ENCODE results near the gene ESRRA.

The ESRRA gene

DNA sequence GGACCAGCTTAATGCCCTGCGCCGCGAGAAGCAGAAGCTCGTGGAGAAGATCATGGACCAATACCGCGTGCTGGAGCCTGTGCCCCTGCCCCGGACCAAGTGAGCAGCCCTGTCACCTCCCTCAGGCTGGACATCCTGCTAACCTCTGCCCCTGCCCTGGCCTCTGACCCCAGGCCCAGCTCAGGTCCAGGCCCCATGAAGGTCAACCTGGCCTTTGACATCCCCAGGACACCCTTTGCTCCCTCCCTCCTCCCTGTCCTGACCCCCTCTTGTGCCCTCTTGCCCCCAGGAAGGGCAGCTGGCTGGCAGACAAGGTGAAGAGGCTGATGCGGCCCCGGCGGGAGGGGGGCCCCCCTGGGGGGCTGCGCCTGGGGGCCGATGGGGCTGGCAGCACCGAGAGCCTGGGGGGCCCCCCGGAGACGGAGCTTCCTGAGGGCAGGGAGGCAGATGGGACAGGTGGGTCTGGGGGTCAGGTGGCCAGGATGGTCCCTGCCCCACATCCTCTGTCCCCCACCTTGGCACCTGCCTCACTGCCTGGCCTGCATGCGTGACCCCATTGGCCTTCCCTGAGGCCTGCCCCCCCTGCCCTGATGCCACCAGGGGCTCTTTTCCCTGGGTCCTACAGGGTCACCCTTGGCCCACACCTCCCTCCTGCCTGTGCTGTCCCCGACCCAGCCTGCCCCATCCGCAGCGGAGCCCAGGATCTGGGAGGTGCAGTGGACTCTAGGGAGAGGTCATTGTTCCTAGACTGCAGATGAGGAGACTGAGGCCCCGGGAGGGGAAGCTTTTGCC lies 48.6 kb downstream of the ESRRA start:
- no peak overlapping the region for H2AK5ac ChIP-seq (ENCODE audit: low read length, severe bottlenecking)
- peak overlapping the region in 1 of 2 experiments; percentile 21 for H2BK12ac ChIP-seq (ENCODE audit: low read length in 2 of 2)
- H3K4me3 ChIP-seq (ENCODE audit: insufficient read depth in 1 of 2, low read depth in 1 of 2, low read length in 2 of 2), result no peak overlapping the region
- WGBS, result 85% methylated on average over 9 of the region's 20 CpGs
- H3K27me3 ChIP-seq (ENCODE audit: control insufficient read depth in 1 of 2, insufficient read depth in 1 of 2, low read length in 2 of 2), result peaks cover 0 to 10% of the 10 kb centered on the region in 2 experiments
- no peak overlapping the region for H2BK120ac ChIP-seq (ENCODE audit: low read depth, low read length)
- H4K91ac ChIP-seq (ENCODE audit: low read length), result peak overlapping the region; percentile 73
- H2AFZ ChIP-seq (ENCODE audit: low read depth, low read length), result no peak overlapping the region
- H3K27ac ChIP-seq (ENCODE audit: low read length, poor library complexity, severe bottlenecking), result no peak overlapping the region
- no peak overlapping the region for H2BK15ac ChIP-seq (ENCODE audit: low read depth, poor library complexity, severe bottlenecking)
- H3K4me2 ChIP-seq (ENCODE audit: low read length, poor library complexity, severe bottlenecking), result no peak overlapping the region
- no peak overlapping the region for H3K9ac ChIP-seq (ENCODE audit: low read length)
- no peak overlapping the region for H4K8ac ChIP-seq (ENCODE audit: low read length)
- no peaks in the 10 kb centered on the region for H3K36me3 ChIP-seq (ENCODE audit: control insufficient read depth in 1 of 2, insufficient read depth in 2 of 2, low read depth in 1 of 2, low read length in 2 of 2)
- DNase-seq, result no peak
- peaks cover 2% of the 10 kb centered on the region for H3K79me1 ChIP-seq (replicated peaks; ENCODE audit: low read length, poor library complexity, severe bottlenecking)
- H3K9me3 ChIP-seq (ENCODE audit: control insufficient read depth, low read length), result no peaks in the 10 kb centered on the region
- peak overlapping the region in 1 of 2 experiments; percentile 21 for H3K18ac ChIP-seq (ENCODE audit: low read depth in 1 of 2, low read length in 2 of 2)
- H3K4me1 ChIP-seq (ENCODE audit: control insufficient read depth, insufficient read depth, low read depth, low read length), result peaks cover 35% of the 10 kb centered on the region
- H3K14ac ChIP-seq (ENCODE audit: low read length in 2 of 2), result peak overlapping the region in 1 of 2 experiments; percentile 38
- no peak overlapping the region for H3K23ac ChIP-seq (ENCODE audit: low read length in 2 of 2)
- no peak overlapping the region for H2BK5ac ChIP-seq (ENCODE audit: low read depth, low read length, poor library complexity, severe bottlenecking)
- H3K4ac ChIP-seq (ENCODE audit: low read depth in 1 of 2, low read length in 2 of 2), result peak overlapping the region in 1 of 2 experiments; percentile 8

DNA sequence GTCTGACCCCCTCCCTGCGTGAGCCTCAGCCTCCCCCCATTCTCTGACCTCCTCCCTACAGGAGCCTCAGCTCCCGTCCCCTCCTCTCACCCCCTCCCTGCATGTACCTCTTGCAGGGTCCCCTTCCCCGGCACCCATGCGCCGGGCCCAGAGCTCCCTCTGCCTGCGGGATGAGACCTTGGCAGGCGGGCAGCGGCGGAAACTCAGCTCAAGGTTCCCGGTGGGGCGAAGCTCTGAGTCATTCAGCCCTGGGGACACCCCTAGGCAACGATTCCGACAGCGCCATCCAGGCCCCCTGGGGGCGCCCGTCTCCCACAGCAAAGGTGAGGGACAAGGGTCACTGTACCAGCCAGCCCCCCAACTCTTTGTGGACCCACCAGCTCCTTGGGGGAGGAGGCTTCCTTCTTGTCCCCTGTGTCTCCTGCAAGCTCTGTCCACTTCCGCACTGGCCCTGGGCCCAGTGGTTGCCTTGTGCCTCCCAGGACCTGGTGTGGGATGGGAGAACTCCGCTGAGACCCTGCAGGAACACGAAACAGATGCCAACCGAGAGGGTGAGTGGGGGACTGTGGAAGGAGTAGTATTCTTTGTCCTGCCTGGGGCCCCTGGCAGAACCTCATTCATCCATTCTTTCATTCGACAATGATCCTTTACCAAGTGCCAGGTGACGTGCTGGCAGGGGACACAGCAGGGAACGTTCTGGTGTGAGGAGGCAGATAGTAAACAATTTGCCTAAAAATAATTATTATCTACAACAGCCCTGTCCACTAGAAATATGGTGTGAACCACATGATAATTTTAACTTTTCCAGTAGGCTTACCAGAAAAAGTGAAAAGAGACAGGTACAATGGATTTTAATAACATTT lies 50.0 kb downstream of the ESRRA start:
- no peak overlapping the region for H3K14ac ChIP-seq (ENCODE audit: low read length in 2 of 2)
- DNase-seq, result peak; percentile 88

DNA sequence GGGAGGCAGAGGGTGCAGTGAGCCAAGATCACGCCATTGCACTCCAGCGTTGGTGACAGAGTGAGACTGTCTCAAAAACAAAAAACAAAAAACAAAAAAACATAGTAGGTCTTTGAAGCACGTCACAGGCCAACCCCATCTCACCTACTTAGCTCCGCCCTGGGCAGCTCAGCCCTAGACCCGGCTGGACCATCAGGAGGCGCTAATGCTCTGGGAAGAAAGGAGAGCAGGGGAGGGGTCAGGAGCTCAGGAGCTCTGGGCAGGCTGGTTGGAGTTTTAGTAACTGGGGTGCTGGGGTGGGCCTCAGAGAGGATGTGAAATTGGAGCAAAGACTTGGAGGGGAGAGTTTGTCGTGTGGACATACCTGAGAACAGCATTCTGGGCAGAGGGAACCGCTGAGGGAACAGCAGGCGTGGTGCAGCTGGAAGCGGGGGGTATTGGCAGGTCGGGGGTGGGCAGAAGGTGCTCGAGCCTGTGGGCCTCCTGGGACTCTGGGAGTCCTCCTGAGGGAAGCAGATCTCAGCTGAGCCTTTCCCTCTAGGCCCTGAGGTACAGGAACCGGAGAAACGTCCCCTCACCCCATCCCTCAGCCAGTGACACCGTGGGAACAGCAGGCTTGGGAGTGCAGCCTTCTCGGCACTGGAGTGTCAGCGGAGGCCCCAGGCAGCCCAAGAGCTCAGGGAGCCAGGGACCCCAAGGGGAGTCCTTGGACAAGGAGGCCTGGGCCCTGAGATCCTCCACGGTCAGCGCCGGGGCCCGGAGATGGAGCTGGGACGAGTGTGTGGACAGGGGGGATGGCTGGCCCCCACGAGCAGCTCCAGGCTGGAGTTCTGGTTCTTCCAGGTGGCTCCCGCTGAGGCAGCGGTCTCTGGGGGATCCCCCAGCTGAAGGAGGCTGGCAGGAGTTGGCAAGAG lies 51.4 kb downstream of the ESRRA start:
- peaks cover 15 to 20% of the 10 kb centered on the region in 2 experiments for H3K36me3 ChIP-seq (ENCODE audit: control insufficient read depth in 1 of 2, insufficient read depth in 2 of 2, low read depth in 1 of 2, low read length in 2 of 2)
- no peaks in the 10 kb centered on the region for H3K9me3 ChIP-seq (ENCODE audit: control insufficient read depth, low read length)
- no peak overlapping the region for H3K4me2 ChIP-seq (ENCODE audit: low read length, poor library complexity, severe bottlenecking)
- no peak overlapping the region for H2AFZ ChIP-seq (ENCODE audit: low read depth, low read length)
- H2BK5ac ChIP-seq (ENCODE audit: low read depth, low read length, poor library complexity, severe bottlenecking), result no peak overlapping the region
- H2BK15ac ChIP-seq (ENCODE audit: low read depth, poor library complexity, severe bottlenecking), result peak overlapping the region; percentile 77
- H3K9ac ChIP-seq (ENCODE audit: low read length), result no peak overlapping the region
- H3K79me1 ChIP-seq (replicated peaks; ENCODE audit: low read length, poor library complexity, severe bottlenecking), result peaks cover 28% of the 10 kb centered on the region
- H4K8ac ChIP-seq (ENCODE audit: low read length), result peak overlapping the region; percentile 27
- H3K4me1 ChIP-seq (ENCODE audit: control insufficient read depth, insufficient read depth, low read depth, low read length), result peaks cover 52% of the 10 kb centered on the region
- H3K27me3 ChIP-seq (ENCODE audit: control insufficient read depth in 1 of 2, insufficient read depth in 1 of 2, low read length in 2 of 2), result peaks cover 0 to 4% of the 10 kb centered on the region in 2 experiments
- H3K4me3 ChIP-seq (ENCODE audit: insufficient read depth in 1 of 2, low read depth in 1 of 2, low read length in 2 of 2), result no peak overlapping the region
- H4K91ac ChIP-seq (ENCODE audit: low read length), result peak overlapping the region; percentile 81
- no peak overlapping the region for H3K23ac ChIP-seq (ENCODE audit: low read length in 2 of 2)
- peak overlapping the region; percentile 50 to 59 for H2BK12ac ChIP-seq (ENCODE audit: low read length in 2 of 2)
- H3K4ac ChIP-seq (ENCODE audit: low read depth in 1 of 2, low read length in 2 of 2), result peak overlapping the region; percentile 73 to 94
- H3K27ac ChIP-seq (ENCODE audit: low read length, poor library complexity, severe bottlenecking), result no peak overlapping the region
- peak overlapping the region; percentile 60 for H2AK5ac ChIP-seq (ENCODE audit: low read length, severe bottlenecking)
- H3K14ac ChIP-seq (ENCODE audit: low read length in 2 of 2), result no peak overlapping the region
- peak overlapping the region; percentile 68 for H2BK120ac ChIP-seq (ENCODE audit: low read depth, low read length)
- peak; percentile 53 for DNase-seq
- H3K18ac ChIP-seq (ENCODE audit: low read depth in 1 of 2, low read length in 2 of 2), result peak overlapping the region; percentile 58 to 86
- 80% methylated on average over 25 of the region's 25 CpGs for WGBS

More for the DNA sequence above, 50.0 kb downstream of the ESRRA start:
- peaks cover 2 to 6% of the 10 kb centered on the region in 2 experiments for H3K36me3 ChIP-seq (ENCODE audit: control insufficient read depth in 1 of 2, insufficient read depth in 2 of 2, low read depth in 1 of 2, low read length in 2 of 2)
- H3K4me2 ChIP-seq (ENCODE audit: low read length, poor library complexity, severe bottlenecking), result peak overlapping the region; percentile 56
- WGBS, result 14% methylated on average over 20 of the region's 23 CpGs
- no peak overlapping the region for H3K23ac ChIP-seq (ENCODE audit: low read length in 2 of 2)
- peak overlapping the region; percentile 0 for H2AK5ac ChIP-seq (ENCODE audit: low read length, severe bottlenecking)
- H3K4ac ChIP-seq (ENCODE audit: low read depth in 1 of 2, low read length in 2 of 2), result peak overlapping the region; percentile 2 to 93
- peak overlapping the region; percentile 12 for H2BK120ac ChIP-seq (ENCODE audit: low read depth, low read length)
- peaks cover 46% of the 10 kb centered on the region for H3K4me1 ChIP-seq (ENCODE audit: control insufficient read depth, insufficient read depth, low read depth, low read length)
- peak overlapping the region; percentile 20 for H3K27ac ChIP-seq (ENCODE audit: low read length, poor library complexity, severe bottlenecking)
- H2AFZ ChIP-seq (ENCODE audit: low read depth, low read length), result no peak overlapping the region
- peaks cover 14% of the 10 kb centered on the region for H3K79me1 ChIP-seq (replicated peaks; ENCODE audit: low read length, poor library complexity, severe bottlenecking)
- peaks cover 0 to 4% of the 10 kb centered on the region in 2 experiments for H3K27me3 ChIP-seq (ENCODE audit: control insufficient read depth in 1 of 2, insufficient read depth in 1 of 2, low read length in 2 of 2)
- H4K91ac ChIP-seq (ENCODE audit: low read length), result peak overlapping the region; percentile 82
- H3K9ac ChIP-seq (ENCODE audit: low read length), result peak overlapping the region; percentile 77
- peak overlapping the region; percentile 90 for H2BK15ac ChIP-seq (ENCODE audit: low read depth, poor library complexity, severe bottlenecking)
- H4K8ac ChIP-seq (ENCODE audit: low read length), result peak overlapping the region; percentile 91
- no peak overlapping the region for H2BK5ac ChIP-seq (ENCODE audit: low read depth, low read length, poor library complexity, severe bottlenecking)
- peak overlapping the region in 1 of 2 experiments; percentile 42 for H2BK12ac ChIP-seq (ENCODE audit: low read length in 2 of 2)
- H3K9me3 ChIP-seq (ENCODE audit: control insufficient read depth, low read length), result no peaks in the 10 kb centered on the region
- peak overlapping the region; percentile 52 to 87 for H3K18ac ChIP-seq (ENCODE audit: low read depth in 1 of 2, low read length in 2 of 2)
- peak overlapping the region in 1 of 2 experiments; percentile 64 for H3K4me3 ChIP-seq (ENCODE audit: insufficient read depth in 1 of 2, low read depth in 1 of 2, low read length in 2 of 2)

All from mesenchymal stem cell (in vitro differentiated cells and primary cell).